Erythroblast (primary cell): Measurements from ENCODE around the gene RALGPS1.

Experiments used
- GATA1 ChIP-seq: IDR thresholded peaks from 2 replicates; pipeline ENCODE4 v1.6.1; 2011; ENCODE audit warnings: low read depth, mild to moderate bottlenecking, control low read depth, low read length, moderate library complexity
- POLR2A ChIP-seq: IDR thresholded peaks from 2 replicates; pipeline ENCODE4 v1.6.1; 2011; ENCODE audit warnings: mild to moderate bottlenecking, low read length

- TF ChIP-seq POLR2A (no peak), GATA1 (no peak)
Observed at GRCh38 chr9:127050591-127051001, 136.0 kb downstream of the RALGPS1 start.
